Stimulated activated CD8-positive, alpha-beta memory T cell treated with anti-CD3 and anti-CD28 coated beads, Interleukin-4, amount 100 ng/mL, for 1 hour (primary cell): ENCODE data around the gene PPP2R2C.

Experiments used
- DNase-seq, 2 donors: peaks; one replicate each; pipeline ENCODE4 v3.0.0-alpha.2; 2020; ENCODE audit warnings: low read depth in 2 of 2, low spot score in 1 of 2

PPP2R2C gene

DNA sequence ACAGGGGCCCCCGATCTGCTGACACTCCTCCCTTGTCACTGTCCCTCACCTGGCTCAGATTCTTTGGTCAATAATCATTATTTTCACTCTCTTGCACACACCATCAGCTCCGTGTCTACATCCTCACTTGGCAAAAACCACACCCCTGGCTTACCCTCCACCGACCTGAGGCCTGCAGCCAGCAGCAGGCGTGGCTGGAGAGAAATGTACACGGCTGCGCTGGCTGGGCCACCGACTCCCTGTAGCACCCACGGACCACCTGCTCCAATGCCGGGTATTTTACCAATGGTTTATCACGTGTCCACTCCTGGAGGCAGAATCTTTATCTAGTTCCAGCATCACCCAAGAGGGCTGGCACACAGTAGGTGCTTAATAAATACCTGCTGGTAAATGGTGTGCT is 104.3 kb downstream of the PPP2R2C start:
- no peak for DNase-seq

GRCh38 chr4:6367371-6367851 is 105.0 kb downstream of the PPP2R2C start:
- DNase-seq, result no peak

GRCh38 chr4:6366581-6366980 is 105.8 kb downstream of the PPP2R2C start:
- DNase-seq, result no peak

- DNase-seq, result no peak
Measured at GRCh38 chr4:6365545-6366086, 106.8 kb downstream of the PPP2R2C start.

GRCh38 chr4:6364581-6364980 is 107.8 kb downstream of the PPP2R2C start:
- no peak for DNase-seq

GRCh38 chr4:6364146-6364545 is 108.3 kb downstream of the PPP2R2C start:
- DNase-seq, result no peak

DNA sequence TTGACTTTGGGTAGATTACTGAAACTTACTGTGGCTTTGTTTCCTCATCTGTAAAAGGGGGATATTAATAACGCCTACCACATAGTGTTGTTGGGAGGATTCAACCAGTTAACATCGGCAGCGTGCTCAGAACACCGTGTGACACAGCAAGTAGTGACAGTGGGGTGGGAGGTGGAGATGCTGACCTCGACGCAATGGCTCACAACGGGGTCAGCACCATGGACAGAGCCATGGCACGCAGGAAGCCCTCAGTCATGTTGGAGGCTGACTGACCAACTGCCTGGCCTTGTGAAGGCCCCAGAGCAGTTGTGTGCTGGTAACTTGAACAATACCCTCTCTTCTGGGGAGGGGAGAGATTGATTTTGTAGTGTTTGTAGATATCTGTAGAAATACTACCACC is 109.5 kb downstream of the PPP2R2C start:
- DNase-seq, result no peak

DNA sequence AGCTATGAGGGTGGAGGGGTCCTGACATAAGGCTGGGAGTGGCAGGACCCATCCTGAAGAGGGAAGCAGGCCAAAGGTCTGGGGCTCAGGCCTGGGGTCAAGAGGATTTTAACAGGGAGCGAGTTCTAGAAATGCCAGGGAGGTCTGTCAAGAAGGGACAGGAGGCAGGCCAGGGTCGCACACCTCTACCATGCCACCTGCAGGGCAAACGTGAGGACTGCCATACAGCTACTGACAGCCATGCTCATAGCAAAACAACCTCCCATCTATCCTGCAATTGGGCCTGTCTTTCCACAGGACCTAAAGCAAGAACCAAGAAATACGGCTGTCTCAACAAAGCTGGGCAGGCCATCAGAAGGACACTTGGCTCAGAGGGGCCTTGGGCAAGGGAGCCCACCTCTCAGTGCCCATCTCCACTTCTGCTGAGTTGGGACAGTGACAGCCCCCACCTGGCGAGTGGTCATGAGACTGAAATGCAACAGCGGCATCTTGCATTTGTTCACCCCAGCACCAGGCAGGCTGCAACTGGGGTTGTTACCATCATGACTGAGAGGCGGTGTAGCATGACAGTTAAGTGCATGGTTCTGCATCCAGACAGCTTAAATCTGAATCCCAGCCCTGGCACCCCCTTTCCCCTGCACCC is 110.0 kb downstream of the PPP2R2C start:
- DNase-seq, result no peak

DNA sequence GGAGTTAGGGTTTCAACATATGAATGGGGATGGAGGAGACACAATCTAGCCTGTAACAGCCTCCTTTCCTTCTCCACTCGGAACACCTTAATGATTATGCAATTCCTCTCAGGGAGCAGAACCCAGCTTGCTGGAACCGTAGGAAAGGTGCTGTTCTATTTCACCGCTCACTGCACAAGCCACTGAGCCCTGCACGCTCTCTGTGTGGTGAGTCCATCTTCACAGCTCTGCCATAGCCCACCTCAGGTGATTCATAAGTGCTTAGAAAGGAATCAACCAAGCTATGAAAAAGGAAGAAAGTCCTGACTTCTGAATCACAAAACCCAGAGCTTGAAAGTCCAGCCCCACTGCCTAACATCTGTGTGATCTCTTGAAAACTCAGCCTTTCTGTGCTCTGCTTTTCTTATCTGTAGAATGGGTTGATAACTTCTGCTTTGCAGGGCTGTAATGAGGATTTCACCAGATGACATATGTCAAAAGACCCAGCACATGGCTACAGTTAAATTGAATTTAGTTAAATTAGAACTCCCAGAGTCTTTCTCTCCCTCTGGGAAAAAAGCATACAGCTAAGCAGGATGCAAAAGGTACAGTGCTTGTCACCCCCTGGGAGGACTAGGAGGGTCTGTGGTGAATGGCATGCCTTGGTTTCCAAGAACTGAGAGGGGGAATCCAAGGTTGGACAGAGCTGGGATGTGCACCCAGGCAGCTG is 111.2 kb downstream of the PPP2R2C start:
- DNase-seq, result no peak

DNA sequence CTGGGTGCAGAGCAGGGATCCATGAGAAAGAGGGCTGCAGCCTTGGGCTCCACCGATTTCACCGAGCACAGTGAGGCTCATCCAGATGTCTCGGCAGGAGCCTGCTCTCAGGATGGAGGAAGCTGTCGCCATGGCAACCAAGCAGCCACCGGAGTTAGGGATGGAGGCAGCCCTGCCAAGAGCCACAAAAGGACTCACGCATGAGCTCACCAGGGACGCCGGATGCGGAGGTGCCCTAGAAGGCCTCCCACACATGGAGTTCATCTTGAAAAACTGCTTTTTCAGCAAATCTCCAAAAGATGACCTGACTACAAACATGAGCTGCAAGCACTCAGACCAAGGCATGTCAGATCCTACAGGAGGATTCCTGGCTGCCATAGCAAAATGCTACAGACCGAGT is 112.0 kb downstream of the PPP2R2C start:
- no peak for DNase-seq

DNA sequence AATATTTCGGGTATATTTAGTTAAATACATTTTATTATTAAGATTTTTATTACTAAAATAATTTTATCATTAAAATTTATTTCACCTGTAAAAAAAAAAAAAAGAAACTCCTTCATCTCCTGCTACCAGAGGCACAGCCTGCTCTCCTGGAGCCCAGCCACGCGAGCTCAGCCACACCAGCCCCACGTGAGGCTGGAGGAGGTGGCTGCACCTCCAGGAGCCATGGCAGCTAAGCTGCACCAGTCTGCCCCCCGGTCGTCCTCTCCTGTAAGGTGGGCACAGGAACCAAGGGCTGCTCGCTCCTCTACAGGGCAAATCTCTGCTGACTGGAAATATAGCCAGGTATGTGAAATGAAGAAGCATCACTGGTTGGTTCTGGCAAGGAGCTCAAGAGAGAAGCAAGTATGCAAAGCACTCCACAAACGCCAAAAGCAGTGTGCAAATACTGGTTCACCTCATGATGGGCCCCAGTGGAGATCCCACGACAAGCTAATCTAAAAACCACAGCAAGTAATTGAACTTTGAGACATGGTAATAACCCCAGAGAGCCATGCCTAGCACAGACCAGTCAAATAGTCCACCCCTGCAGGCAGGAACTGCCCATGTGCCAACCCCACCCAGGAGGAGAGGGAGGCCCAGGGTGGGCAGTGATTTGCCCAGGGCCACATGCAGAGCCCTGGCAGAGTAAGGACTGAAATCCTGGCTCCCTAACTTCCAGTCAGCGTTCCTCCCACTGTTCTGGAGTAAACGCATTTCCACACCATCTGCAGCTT is 112.7 kb downstream of the PPP2R2C start:
- no peak for DNase-seq

GRCh38 chr4:6357476-6357875 is 114.9 kb downstream of the PPP2R2C start:
- no peak for DNase-seq

- DNase-seq, result no peak
Measured at GRCh38 chr4:6356076-6356560, 116.3 kb downstream of the PPP2R2C start.

DNA sequence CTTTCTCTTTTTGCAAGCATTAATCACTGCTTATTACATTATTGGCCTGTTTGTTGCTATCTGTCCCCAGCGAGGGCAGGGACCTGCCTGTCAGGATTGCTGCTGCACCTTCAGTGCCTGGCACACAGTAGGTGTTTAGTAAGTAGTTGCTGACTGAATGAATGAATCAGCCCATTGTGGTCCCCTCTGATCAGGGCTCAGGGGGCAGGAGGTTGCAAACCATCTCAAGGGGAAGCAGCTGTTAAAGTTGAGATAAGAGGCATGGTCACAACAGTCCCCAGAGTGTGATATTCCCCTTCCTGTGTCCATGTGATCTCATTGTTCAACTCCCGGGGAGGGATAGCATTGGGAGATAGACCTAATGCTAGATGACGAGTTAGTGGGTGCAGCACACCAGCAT is 117.4 kb downstream of the PPP2R2C start:
- no peak for DNase-seq

GRCh38 chr4:6354626-6355025 is 117.8 kb downstream of the PPP2R2C start:
- DNase-seq, result no peak

DNA sequence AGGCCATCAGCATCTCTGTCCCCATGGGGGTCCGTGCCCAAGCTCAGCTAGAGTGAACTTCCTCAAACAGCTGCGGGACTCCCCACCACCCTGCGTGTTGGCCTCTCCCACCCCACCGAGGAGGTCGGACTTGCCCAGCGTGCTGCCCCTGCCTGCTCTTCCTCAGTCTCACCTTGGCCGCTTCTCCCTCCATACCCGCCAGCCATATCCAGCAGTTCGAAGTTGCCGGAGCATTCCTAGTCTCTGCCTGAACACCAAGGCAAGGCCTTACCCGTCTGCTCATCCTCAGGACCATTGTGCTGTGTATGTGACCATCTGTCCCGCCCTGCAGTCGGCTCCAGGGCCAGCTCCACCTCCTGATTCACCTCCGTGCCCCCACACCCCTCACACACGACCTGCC is 118.3 kb downstream of the PPP2R2C start:
- DNase-seq, result no peak

DNA sequence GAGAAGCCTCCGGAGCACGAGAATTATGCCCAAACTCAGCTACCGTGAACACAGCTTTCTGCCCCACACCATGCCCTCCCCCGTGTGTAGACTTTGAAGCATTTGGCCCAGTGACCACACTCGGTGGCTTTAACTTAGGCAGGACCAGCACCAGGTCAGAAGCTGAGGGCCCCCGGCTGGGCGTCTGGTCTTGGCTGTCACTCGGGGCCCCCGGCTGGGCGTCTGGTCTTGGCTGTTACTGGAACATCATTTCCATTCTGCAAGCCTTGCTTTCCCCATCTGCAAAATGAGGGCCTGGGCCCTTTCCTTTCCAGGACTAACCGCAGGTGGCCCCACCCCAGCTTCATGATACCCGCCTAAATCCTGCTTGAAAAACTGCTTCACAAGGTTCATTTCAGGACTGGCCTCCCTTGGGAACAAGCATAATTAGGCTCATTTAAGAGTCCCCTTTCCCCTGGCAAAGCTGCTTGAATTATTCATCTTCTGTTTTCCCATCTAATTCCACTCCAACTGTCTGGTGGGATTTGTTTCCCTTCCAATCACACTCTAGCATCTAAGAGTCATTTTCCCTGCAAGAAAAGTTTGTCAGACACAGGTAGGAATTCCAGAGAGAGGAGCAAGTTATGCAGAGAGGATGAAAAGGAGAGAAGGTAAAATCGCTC is 120.3 kb downstream of the PPP2R2C start:
- no peak for DNase-seq

GRCh38 chr4:6351246-6352000 is 121.0 kb downstream of the PPP2R2C start:
- no peak for DNase-seq

GRCh38 chr4:6350646-6351045 is 121.8 kb downstream of the PPP2R2C start:
- no peak for DNase-seq

- DNase-seq, result no peak
Measured at GRCh38 chr4:6349896-6350603, 122.4 kb downstream of the PPP2R2C start.
